NT2/D1 (cell line): ENCODE results near the gene RAB3A.
A peak's percentile ranks its signal among the peaks of the same experiment; 100 is the strongest.

Experiments used
- DNase-seq: peaks from one replicate; pipeline ENCODE4 v3.0.0-alpha.2; 2011; ENCODE audit warnings: low read depth, low spot score
- H3K27me3 ChIP-seq: 2 replicates; pipeline ENCODE4 v1.6.0; 2011; ENCODE audit warnings: mild to moderate bottlenecking; ENCODE audit not compliant: insufficient read length, insufficient read depth
- H3K36me3 ChIP-seq: 2 replicates; pipeline ENCODE4 v1.6.1; 2011; ENCODE audit warnings: mild to moderate bottlenecking, low read length, mixed read lengths; ENCODE audit not compliant: insufficient read depth, insufficient read length
- H3K4me1 ChIP-seq: 2 replicates; pipeline ENCODE4 v1.5.1; 2011; ENCODE audit not compliant: insufficient read depth, insufficient read length
- H3K4me3 ChIP-seq: 2 replicates; pipeline ENCODE4 v1.5.1; 2011; ENCODE audit warnings: low read depth; ENCODE audit not compliant: insufficient read length
- H3K9ac ChIP-seq: 2 replicates; pipeline ENCODE4 v1.6.0; 2011; ENCODE audit warnings: low read depth; ENCODE audit not compliant: insufficient read length
- H3K9me3 ChIP-seq: 2 replicates; pipeline ENCODE4 v1.5.1; 2011; ENCODE audit warnings: mild to moderate bottlenecking, low read length; ENCODE audit not compliant: insufficient read depth
- SUZ12 ChIP-seq: IDR thresholded peaks from 2 replicates; pipeline ENCODE4 v1.6.1; 2011; ENCODE audit not compliant: insufficient read length, insufficient read depth; ENCODE audit errors: extremely low read depth
- YY1 ChIP-seq: IDR thresholded peaks from 2 replicates; pipeline ENCODE4 v1.6.1; 2011; ENCODE audit not compliant: insufficient read length, insufficient read depth
- ZNF274 ChIP-seq: IDR thresholded peaks from 2 replicates; pipeline ENCODE4 v1.6.1; 2011; ENCODE audit warnings: mild to moderate bottlenecking, low read depth, low read length

The RAB3A gene

GRCh38 chr19:18194181-18194530 is 9.7 kb downstream of the RAB3A start:
- DNase-seq = no peak
- Histone ChIP-seq H3K4me3 (peak overlapping the region; percentile 92), H3K9ac (peak overlapping the region; percentile 92), H3K36me3 (peaks cover 30% of the 10 kb centered on the region), H3K27me3 (no peaks in the 10 kb centered on the region), H3K9me3 (no peaks in the 10 kb centered on the region), H3K4me1 (peaks cover 7% of the 10 kb centered on the region)
- no peak for TF ChIP-seq ZNF274

- Histone ChIP-seq H3K9me3 (no peaks in the 10 kb centered on the region), H3K9ac (peak overlapping the region; percentile 92), H3K4me1 (peaks cover 7% of the 10 kb centered on the region), H3K36me3 (peaks cover 28% of the 10 kb centered on the region), H3K4me3 (peak overlapping the region; percentile 92), H3K27me3 (no peaks in the 10 kb centered on the region)
- TF ChIP-seq SUZ12 (no peak), ZNF274 (no peak), YY1 (no peak)
- DNase-seq = no peak
These were observed 10.3 kb downstream of the RAB3A start for GRCh38 chr19:18193388-18194180.

GRCh38 chr19:18192673-18193387 is 11.0 kb downstream of the RAB3A start, which contains the start of gene MPV17L2:
MPV17L2 (plus strand) TSS chr19:18193218; CDS start chr19:18193282, 64 bp downstream.
- peaks cover 20% of the 10 kb centered on the region for H3K36me3 ChIP-seq
- peak within 1 kb of the TSS; percentile 92 for H3K9ac ChIP-seq
- peak; percentile 100 for DNase-seq
- no peaks in the 10 kb centered on the region for H3K9me3 ChIP-seq
- H3K27me3 ChIP-seq = no peaks in the 10 kb centered on the region
- H3K4me3 ChIP-seq = peak within 1 kb of the TSS; percentile 92
- H3K4me1 ChIP-seq = peaks cover 7% of the 10 kb centered on the region
- TF ChIP-seq YY1 = no peak
- TF ChIP-seq ZNF274 = no peak
- TF ChIP-seq SUZ12 = no peak

- Histone ChIP-seq H3K9me3 (no peaks in the 10 kb centered on the region), H3K9ac (peak overlapping the region; percentile 13), H3K27me3 (no peaks in the 10 kb centered on the region), H3K4me3 (no peak overlapping the region), H3K36me3 (peaks cover 14% of the 10 kb centered on the region), H3K4me1 (peaks cover 7% of the 10 kb centered on the region)
- no peak for DNase-seq
- TF ChIP-seq YY1 (no peak), ZNF274 (no peak), SUZ12 (no peak)
These were observed 12.2 kb downstream of the RAB3A start for GRCh38 chr19:18191640-18192062.

- H3K9me3 ChIP-seq = no peaks in the 10 kb centered on the region
These were observed 13.6 kb downstream of the RAB3A start for GRCh38 chr19:18190278-18190677.

GRCh38 chr19:18185538-18185937 is 18.3 kb downstream of the RAB3A start:
- H3K36me3 ChIP-seq = no peaks in the 10 kb centered on the region
- TF ChIP-seq SUZ12 = no peak
- no peak for TF ChIP-seq YY1
- TF ChIP-seq ZNF274 = no peak
- DNase-seq = peak; percentile 75
- no peaks in the 10 kb centered on the region for H3K9me3 ChIP-seq
- no peaks in the 10 kb centered on the region for H3K27me3 ChIP-seq
- H3K4me1 ChIP-seq = no peaks in the 10 kb centered on the region
- H3K4me3 ChIP-seq = no peak overlapping the region
- peak overlapping the region; percentile 6 for H3K9ac ChIP-seq

More at GRCh38 chr19:18190278-18190677, 13.6 kb downstream of the RAB3A start:
- Histone ChIP-seq H3K27me3 (no peaks in the 10 kb centered on the region), H3K4me1 (peaks cover 7% of the 10 kb centered on the region), H3K4me3 (no peak overlapping the region), H3K36me3 (peaks cover 5% of the 10 kb centered on the region), H3K9ac (no peak overlapping the region)
- TF ChIP-seq ZNF274 (no peak), SUZ12 (no peak), YY1 (no peak)
- DNase-seq = no peak

- Histone ChIP-seq H3K4me3 (no peak overlapping the region), H3K36me3 (no peaks in the 10 kb centered on the region), H3K27me3 (no peaks in the 10 kb centered on the region), H3K4me1 (no peaks in the 10 kb centered on the region), H3K9ac (no peak overlapping the region), H3K9me3 (no peaks in the 10 kb centered on the region)
- no peak for DNase-seq
- TF ChIP-seq SUZ12 = no peak
- no peak for TF ChIP-seq YY1
- no peak for TF ChIP-seq ZNF274
These were observed 20.3 kb downstream of the RAB3A start for GRCh38 chr19:18183529-18183928.
